ENCODE measurements around the gene SULT2B1.
"Not testable (repeated sequence)": the region's sequence is repeated elsewhere in the genome, so short reads cannot be mapped to it uniquely, and the experiment has no call there.

The SULT2B1 gene

GRCh38 chr19:48577908-48578307 is 25.9 kb downstream of the SULT2B1 start:
- H3K27ac Mint-ChIP-seq (ENCODE audit: low read depth); H3K36me3 Mint-ChIP-seq (ENCODE audit: insufficient read depth); H3K9me3 Mint-ChIP-seq; H3K27me3 Mint-ChIP-seq; H3K4me1 Mint-ChIP-seq; H3K4me3 Mint-ChIP-seq; DNase-seq (ENCODE audit: low spot score in 2 of 2); ATAC-seq (replicated peaks; ENCODE audit: extremely low read depth, poor library complexity, severe bottlenecking): not testable (repeated sequence)

DNA sequence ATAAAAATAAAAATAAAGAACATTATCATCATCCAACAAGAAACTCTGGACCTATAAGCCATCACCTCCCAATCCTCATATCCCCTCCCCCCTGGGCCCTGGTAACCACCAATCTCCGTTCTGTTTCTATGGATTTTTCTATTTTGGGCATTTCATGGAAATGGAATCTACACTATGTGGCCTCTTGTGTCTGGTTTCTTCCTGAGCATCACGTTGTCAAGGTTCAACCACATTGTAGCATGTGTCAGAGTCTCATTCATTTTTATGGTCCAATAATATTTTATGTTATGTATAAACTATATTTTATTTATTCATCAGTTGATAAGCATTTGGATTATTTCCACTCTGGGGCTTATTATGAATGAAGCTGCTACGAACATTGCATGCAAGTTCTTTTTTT is 26.9 kb downstream of the SULT2B1 start:
- Mint-ChIP-seq H3K27ac (ENCODE audit: low read depth) (no peak overlapping the region), H3K4me1 (peaks cover under 1% of the 10 kb centered on the region), H3K36me3 (ENCODE audit: insufficient read depth) (no peaks in the 10 kb centered on the region), H3K9me3 (no peaks in the 10 kb centered on the region), H3K4me3 (no peak overlapping the region), H3K27me3 (peaks cover under 1% of the 10 kb centered on the region)
- DNase-seq (ENCODE audit: low spot score in 2 of 2) (no peak), ATAC-seq (replicated peaks; ENCODE audit: extremely low read depth, poor library complexity, severe bottlenecking) (no peak)

DNA sequence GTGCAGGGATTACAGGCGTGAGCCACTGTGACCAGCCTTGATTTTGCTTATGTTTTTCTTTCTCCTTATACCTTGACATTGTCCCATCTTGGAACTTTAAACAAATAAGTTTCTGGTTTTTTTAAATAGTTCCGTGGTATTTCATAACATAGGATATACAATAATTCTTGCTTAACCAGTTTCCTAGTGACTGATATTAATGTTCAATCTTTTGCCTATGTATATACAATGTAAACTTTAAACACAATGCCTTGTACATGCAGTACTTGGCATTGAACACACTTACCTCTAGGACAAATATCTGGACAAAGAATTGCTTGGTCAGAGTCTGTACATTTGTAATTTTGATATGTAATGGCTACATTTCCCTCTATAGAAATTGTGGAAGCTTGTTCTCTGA is 30.2 kb downstream of the SULT2B1 start:
- ATAC-seq (replicated peaks; ENCODE audit: extremely low read depth, poor library complexity, severe bottlenecking) = no peak
- no peak overlapping the region for H3K27ac Mint-ChIP-seq (ENCODE audit: low read depth)
- peaks cover 8% of the 10 kb centered on the region for H3K27me3 Mint-ChIP-seq
- no peak for DNase-seq (ENCODE audit: low spot score in 2 of 2)
- H3K4me3 Mint-ChIP-seq = no peak overlapping the region
- H3K9me3 Mint-ChIP-seq = no peaks in the 10 kb centered on the region
- no peaks in the 10 kb centered on the region for H3K36me3 Mint-ChIP-seq (ENCODE audit: insufficient read depth)
- peaks cover 8% of the 10 kb centered on the region for H3K4me1 Mint-ChIP-seq

DNA sequence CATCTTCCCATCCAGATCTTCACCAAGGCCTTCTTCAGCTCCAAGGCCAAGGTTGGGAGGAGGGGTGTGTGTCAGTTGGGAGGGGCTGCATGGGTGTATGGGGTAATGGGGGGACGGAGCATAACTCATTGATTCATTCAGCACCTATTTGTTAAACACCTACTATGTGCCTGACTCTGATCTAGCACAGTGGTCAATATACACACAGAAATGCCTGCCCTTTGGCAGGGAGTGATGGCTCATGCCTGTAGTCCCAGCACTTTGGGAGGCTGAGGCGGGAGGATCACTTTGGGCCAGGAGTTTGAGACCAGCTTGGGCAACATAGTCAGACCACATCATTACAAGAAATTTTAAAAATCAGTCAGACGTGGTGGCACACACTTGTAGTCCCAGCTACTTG is 35.4 kb downstream of the SULT2B1 start:
- no peak overlapping the region for H3K4me3 Mint-ChIP-seq
- no peak for DNase-seq (ENCODE audit: low spot score in 2 of 2)

GRCh38 chr19:48588670-48589401 is 36.9 kb downstream of the SULT2B1 start:
- peak; percentile 83 for ATAC-seq (replicated peaks; ENCODE audit: extremely low read depth, poor library complexity, severe bottlenecking)
- H3K4me3 Mint-ChIP-seq = peak overlapping the region; percentile 78
- peak; percentile 77 to 91 for DNase-seq (ENCODE audit: low spot score in 2 of 2)
- no peaks in the 10 kb centered on the region for H3K9me3 Mint-ChIP-seq
- peaks cover 8% of the 10 kb centered on the region for H3K27me3 Mint-ChIP-seq
- peaks cover 26% of the 10 kb centered on the region for H3K4me1 Mint-ChIP-seq
- peaks cover 3% of the 10 kb centered on the region for H3K36me3 Mint-ChIP-seq (ENCODE audit: insufficient read depth)
- H3K27ac Mint-ChIP-seq (ENCODE audit: low read depth) = peak overlapping the region; percentile 49

More for the DNA sequence above, 35.4 kb downstream of the SULT2B1 start:
- ATAC-seq (replicated peaks; ENCODE audit: extremely low read depth, poor library complexity, severe bottlenecking) = no peak
- H3K36me3 Mint-ChIP-seq (ENCODE audit: insufficient read depth) = peaks cover 3% of the 10 kb centered on the region
- H3K4me1 Mint-ChIP-seq = peaks cover 19% of the 10 kb centered on the region
- H3K27me3 Mint-ChIP-seq = peaks cover 8% of the 10 kb centered on the region
- H3K9me3 Mint-ChIP-seq = no peaks in the 10 kb centered on the region
- H3K27ac Mint-ChIP-seq (ENCODE audit: low read depth) = no peak overlapping the region

GRCh38 chr19:48591021-48591420 is 39.0 kb downstream of the SULT2B1 start:
- DNase-seq (ENCODE audit: low spot score in 2 of 2) (no peak), ATAC-seq (replicated peaks; ENCODE audit: extremely low read depth, poor library complexity, severe bottlenecking) (no peak)
- Mint-ChIP-seq H3K4me1 (peaks cover 24% of the 10 kb centered on the region), H3K27me3 (no peaks in the 10 kb centered on the region), H3K27ac (ENCODE audit: low read depth) (no peak overlapping the region), H3K9me3 (no peaks in the 10 kb centered on the region), H3K4me3 (no peak overlapping the region), H3K36me3 (ENCODE audit: insufficient read depth) (peaks cover 4% of the 10 kb centered on the region)

GRCh38 chr19:48595171-48595570 is 43.2 kb downstream of the SULT2B1 start:
- H3K4me3 Mint-ChIP-seq = peak overlapping the region; percentile 1
- DNase-seq (ENCODE audit: low spot score in 2 of 2) = no peak
- ATAC-seq (replicated peaks; ENCODE audit: extremely low read depth, poor library complexity, severe bottlenecking) = no peak
- no peaks in the 10 kb centered on the region for H3K9me3 Mint-ChIP-seq
- H3K4me1 Mint-ChIP-seq = peaks cover 15% of the 10 kb centered on the region
- H3K27me3 Mint-ChIP-seq = peaks cover 9% of the 10 kb centered on the region
- peaks cover 4% of the 10 kb centered on the region for H3K36me3 Mint-ChIP-seq (ENCODE audit: insufficient read depth)
- H3K27ac Mint-ChIP-seq (ENCODE audit: low read depth) = peak overlapping the region; percentile 0

- ATAC-seq (replicated peaks; ENCODE audit: extremely low read depth, poor library complexity, severe bottlenecking) (no peak), DNase-seq (ENCODE audit: low spot score in 2 of 2) (no peak)
- H3K4me1 Mint-ChIP-seq = peaks cover 15% of the 10 kb centered on the region
- H3K27me3 Mint-ChIP-seq = peaks cover 9% of the 10 kb centered on the region
- H3K27ac Mint-ChIP-seq (ENCODE audit: low read depth) = peak overlapping the region; percentile 0
- H3K4me3 Mint-ChIP-seq = peak overlapping the region; percentile 1
- H3K9me3 Mint-ChIP-seq = no peaks in the 10 kb centered on the region
- H3K36me3 Mint-ChIP-seq (ENCODE audit: insufficient read depth) = peaks cover 4% of the 10 kb centered on the region
Observed at GRCh38 chr19:48595833-48596232, 43.9 kb downstream of the SULT2B1 start.

DNA sequence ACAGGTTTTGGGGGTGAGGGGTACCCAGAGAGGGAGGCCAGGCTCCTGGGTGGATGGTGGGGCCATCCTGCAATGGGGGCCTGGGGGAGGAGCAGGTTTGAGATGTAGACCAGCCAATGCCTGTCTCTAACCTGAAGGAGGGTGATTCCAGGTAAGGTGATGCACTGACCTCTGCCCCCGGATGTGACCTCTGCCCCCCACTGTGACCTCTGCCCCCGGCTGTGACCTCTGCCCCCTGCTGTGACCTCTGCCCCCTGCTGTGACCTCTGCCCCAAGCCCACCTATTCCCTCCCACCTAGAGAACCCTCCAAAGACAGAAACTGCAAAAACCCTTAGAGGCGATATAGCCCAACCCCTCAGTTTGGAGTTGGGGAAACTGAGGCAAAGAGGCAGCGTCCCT is 44.3 kb downstream of the SULT2B1 start:
- DNase-seq (ENCODE audit: low spot score in 2 of 2) = no peak
- H3K36me3 Mint-ChIP-seq (ENCODE audit: insufficient read depth) = peaks cover 4% of the 10 kb centered on the region
- H3K27me3 Mint-ChIP-seq = peaks cover 9% of the 10 kb centered on the region
- H3K4me1 Mint-ChIP-seq = peaks cover 15% of the 10 kb centered on the region
- no peaks in the 10 kb centered on the region for H3K9me3 Mint-ChIP-seq
- H3K4me3 Mint-ChIP-seq = peak overlapping the region; percentile 1
- peak overlapping the region; percentile 0 for H3K27ac Mint-ChIP-seq (ENCODE audit: low read depth)
- no peak for ATAC-seq (replicated peaks; ENCODE audit: extremely low read depth, poor library complexity, severe bottlenecking)

- Mint-ChIP-seq H3K9me3 (no peaks in the 10 kb centered on the region), H3K36me3 (ENCODE audit: insufficient read depth) (peaks cover 4% of the 10 kb centered on the region), H3K4me3 (peak overlapping the region; percentile 57), H3K27ac (ENCODE audit: low read depth) (peak overlapping the region; percentile 57), H3K27me3 (peaks cover 9% of the 10 kb centered on the region), H3K4me1 (peaks cover 15% of the 10 kb centered on the region)
- ATAC-seq (replicated peaks; ENCODE audit: extremely low read depth, poor library complexity, severe bottlenecking) = peak; percentile 89
- no peak for DNase-seq (ENCODE audit: low spot score in 2 of 2)
Observed at GRCh38 chr19:48596679-48597465, 44.9 kb downstream of the SULT2B1 start.

DNA sequence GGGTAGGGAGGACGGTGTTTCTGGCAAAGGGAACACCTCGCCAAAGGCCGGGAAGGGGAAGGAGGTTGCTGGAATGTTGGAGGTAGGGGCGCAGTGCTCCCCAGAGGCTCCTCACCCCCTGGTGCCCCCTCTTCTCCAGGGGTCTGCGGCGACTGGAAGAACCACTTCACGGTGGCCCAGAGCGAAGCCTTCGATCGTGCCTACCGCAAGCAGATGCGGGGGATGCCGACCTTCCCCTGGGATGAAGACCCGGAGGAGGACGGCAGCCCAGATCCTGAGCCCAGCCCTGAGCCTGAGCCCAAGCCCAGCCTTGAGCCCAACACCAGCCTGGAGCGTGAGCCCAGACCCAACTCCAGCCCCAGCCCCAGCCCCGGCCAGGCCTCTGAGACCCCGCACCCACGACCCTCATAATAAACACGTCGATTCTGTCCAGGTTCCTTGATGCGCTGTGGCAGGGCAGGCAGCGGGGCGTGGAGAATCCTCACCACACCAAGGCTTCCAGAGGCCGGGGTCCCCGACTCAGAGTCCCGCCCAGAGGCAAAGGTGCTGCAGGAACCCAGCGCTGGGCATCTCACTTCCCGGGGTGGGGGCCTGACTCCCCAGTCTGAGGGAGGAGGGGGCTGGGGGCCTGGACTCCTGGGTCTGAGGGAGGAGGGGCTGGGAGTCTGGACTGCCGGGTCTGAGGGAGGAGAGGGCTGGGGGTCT is 47.2 kb downstream of the SULT2B1 start:
- Mint-ChIP-seq H3K36me3 (ENCODE audit: insufficient read depth) (peaks cover 4% of the 10 kb centered on the region), H3K4me1 (peaks cover 6% of the 10 kb centered on the region), H3K27ac (ENCODE audit: low read depth) (no peak overlapping the region), H3K27me3 (peaks cover 9% of the 10 kb centered on the region), H3K9me3 (no peaks in the 10 kb centered on the region), H3K4me3 (no peak overlapping the region)
- DNase-seq (ENCODE audit: low spot score in 2 of 2) (no peak), ATAC-seq (replicated peaks; ENCODE audit: extremely low read depth, poor library complexity, severe bottlenecking) (no peak)

- Mint-ChIP-seq H3K4me1 (no peaks in the 10 kb centered on the region), H3K27ac (ENCODE audit: low read depth) (no peak overlapping the region), H3K36me3 (ENCODE audit: insufficient read depth) (peaks cover 2% of the 10 kb centered on the region), H3K9me3 (no peaks in the 10 kb centered on the region), H3K4me3 (no peak overlapping the region), H3K27me3 (peaks cover 9% of the 10 kb centered on the region)
- no peak for ATAC-seq (replicated peaks; ENCODE audit: extremely low read depth, poor library complexity, severe bottlenecking)
- DNase-seq (ENCODE audit: low spot score in 2 of 2) = no peak
Observed at GRCh38 chr19:48600679-48601417, 48.9 kb downstream of the SULT2B1 start.
